Measurements from ENCODE around the gene CCDC184.
"Not testable (repeated sequence)": the region's sequence is repeated elsewhere in the genome, so short reads cannot be mapped to it uniquely, and the experiment has no call there.

Gene CCDC184

GRCh38 chr12:48201091-48201490 is 17.6 kb downstream of the CCDC184 start:
- Mint-ChIP-seq H3K27ac (peak overlapping the region in 1 of 3 experiments; percentile 37), H3K4me1 (peaks cover 20% of the 10 kb centered on the region), H3K36me3 (ENCODE audit: low read depth) (peaks cover 22% of the 10 kb centered on the region), H3K4me3 (no peak overlapping the region), H3K9me3 (peaks cover 20% of the 10 kb centered on the region), H3K27me3 (ENCODE audit: low read depth) (no peaks in the 10 kb centered on the region)
- TF ChIP-seq CTCF (IDR thresholded peaks at IDR 0.05; ENCODE audit: unreplicated experiment in 3 of 3), result no peak

- Mint-ChIP-seq H3K4me1 (peaks cover 18% of the 10 kb centered on the region), H3K9me3 (peaks cover 24% of the 10 kb centered on the region), H3K36me3 (ENCODE audit: low read depth) (peaks cover 26% of the 10 kb centered on the region), H3K27me3 (ENCODE audit: low read depth) (no peaks in the 10 kb centered on the region), H3K4me3 (no peak overlapping the region), H3K27ac (no peak overlapping the region)
- TF ChIP-seq CTCF (IDR thresholded peaks at IDR 0.05; ENCODE audit: unreplicated experiment in 3 of 3), result no peak
These were observed 18.1 kb downstream of the CCDC184 start for GRCh38 chr12:48201516-48201915.

- peaks cover 36% of the 10 kb centered on the region for H3K9me3 Mint-ChIP-seq
- peaks cover 12% of the 10 kb centered on the region for H3K4me1 Mint-ChIP-seq
- H3K36me3 Mint-ChIP-seq (ENCODE audit: low read depth), result peaks cover 30% of the 10 kb centered on the region
- no peak overlapping the region for H3K27ac Mint-ChIP-seq
- TF ChIP-seq CTCF (IDR thresholded peaks at IDR 0.05; ENCODE audit: unreplicated experiment in 3 of 3), result no peak
- no peaks in the 10 kb centered on the region for H3K27me3 Mint-ChIP-seq (ENCODE audit: low read depth)
- H3K4me3 Mint-ChIP-seq, result no peak overlapping the region
These were observed 19.3 kb downstream of the CCDC184 start for GRCh38 chr12:48202766-48203165.

- no peak for TF ChIP-seq CTCF (IDR thresholded peaks at IDR 0.05; ENCODE audit: unreplicated experiment in 3 of 3)
- Mint-ChIP-seq H3K27ac (no peak within 1 kb of the TSS), H3K4me3 (no peak within 1 kb of the TSS), H3K27me3 (ENCODE audit: low read depth) (no peaks in the 10 kb centered on the region), H3K36me3 (ENCODE audit: low read depth) (peaks cover 30% of the 10 kb centered on the region), H3K9me3 (peaks cover 40% of the 10 kb centered on the region), H3K4me1 (peaks cover 12% of the 10 kb centered on the region)
These were observed 19.7 kb downstream of the CCDC184 start, which contains the start of gene OR10AD1 for GRCh38 chr12:48203192-48203591. Gene OR10AD1 (minus strand): TSS chr12:48203292. CDS start chr12:48203292, 0 bp downstream.

GRCh38 chr12:48209495-48209894 is 26.1 kb downstream of the CCDC184 start:
- not testable (repeated sequence) for H3K4me3 Mint-ChIP-seq; H3K4me1 Mint-ChIP-seq; H3K27me3 Mint-ChIP-seq (ENCODE audit: low read depth); H3K27ac Mint-ChIP-seq
- Mint-ChIP-seq H3K36me3 (ENCODE audit: low read depth) (peaks cover 11% of the 10 kb centered on the region), H3K9me3 (peaks cover 29% of the 10 kb centered on the region)

- no peak for TF ChIP-seq CTCF (IDR thresholded peaks at IDR 0.05; ENCODE audit: unreplicated experiment in 3 of 3)
- Mint-ChIP-seq H3K27ac (no peak overlapping the region), H3K27me3 (ENCODE audit: low read depth) (no peaks in the 10 kb centered on the region), H3K36me3 (ENCODE audit: low read depth) (no peaks in the 10 kb centered on the region), H3K4me3 (no peak overlapping the region), H3K4me1 (no peaks in the 10 kb centered on the region), H3K9me3 (no peaks in the 10 kb centered on the region)
These were observed 33.3 kb downstream of the CCDC184 start for GRCh38 chr12:48216785-48217184.
